Endothelial cell of umbilical vein (primary cell): ENCODE results near the gene SLAIN2. TPM values are rescaled to one million over a fixed set of nuclear protein-coding genes. Genes with fewer than 3 reads are reported as not detected.

ENCODE experiments used
- BruUV-seq: library from RNA; stranded (reverse); fragments of 400-500 nt; replicated peaks from 2 replicates; lab custom pipeline; 2021; lab: Mats Ljungman, UMichigan
- CTCF ChIA-PET: fragments of 300-600, 350-600 bp; sonication (Branson Sonifier 250); formaldehyde crosslinking; loops from one replicate; lab custom pipeline; 2021; ENCODE audit warnings: antibody characterized with exemption, inconsistent platforms; lab: Charles Lee
- POLR2A ChIA-PET: fragments of 300-600, 350-600 bp; sonication (Branson Sonifier 250); formaldehyde crosslinking; loops from one replicate; lab custom pipeline; 2021; ENCODE audit warnings: antibody characterized with exemption, inconsistent platforms; lab: Charles Lee
- DNase-seq: peaks from one replicate; pipeline ENCODE4 v3.0.0-alpha.2; 2011; ENCODE audit warnings: low read depth, low spot score
- FAIRE-seq: peaks from 2 replicates; lab custom pipeline; 2011; peaks lifted over from hg19 to GRCh38; lab: Jason Lieb, UNC
- H2AFZ ChIP-seq: 2 replicates; pipeline ENCODE4 v1.6.0; 2012; ENCODE audit warnings: low read depth, low read length, control low read depth, inconsistent platforms
- H3K27ac ChIP-seq: 2 replicates; pipeline ENCODE4 v1.5.1; 2011; ENCODE audit warnings: low read depth, mild to moderate bottlenecking, control low read depth, low read length, moderate library complexity; ENCODE audit not compliant: insufficient read depth
- H3K27me3 ChIP-seq, 2 experiments: 2 replicates each; pipeline versions ENCODE4 v1.6.0 to v1.6.1; 2011; ENCODE audit warnings: low read length in 2 of 2, mixed read lengths in 1 of 2; ENCODE audit not compliant: control insufficient read depth in 2 of 2, insufficient read depth in 2 of 2
- H3K36me3 ChIP-seq, 2 experiments: 2 replicates in 1 of 2; 3 replicates in 1 of 2; pipeline ENCODE4 v1.5.1; 2011; ENCODE audit warnings: low read length in 2 of 2, mild to moderate bottlenecking in 1 of 2, moderate library complexity in 1 of 2; ENCODE audit not compliant: control insufficient read depth in 2 of 2, insufficient read depth in 2 of 2; ENCODE audit errors: extremely low read depth in 1 of 2
- H3K4me1 ChIP-seq: 3 replicates; pipeline ENCODE4 v1.5.1; 2011; ENCODE audit warnings: mild to moderate bottlenecking, low read length; ENCODE audit not compliant: control insufficient read depth, insufficient read depth; ENCODE audit errors: extremely low read depth
- H3K4me2 ChIP-seq: 2 replicates; pipeline ENCODE4 v1.6.1; 2011; ENCODE audit warnings: low read length, control low read depth, mixed read lengths; ENCODE audit not compliant: insufficient read depth
- H3K4me3 ChIP-seq, 3 experiments: fragments of 200-600 bp in 1 of 3; sonication (generic), shearing (Covaris generic) in 1 of 3; replicated peaks in 1 of 3; 2 replicates each; pipeline ENCODE4 v1.5.1; 2011 to 2016; ENCODE audit warnings: control low read depth in 3 of 3, low read length in 3 of 3, mild to moderate bottlenecking in 2 of 3, inconsistent platforms in 1 of 3, low read depth in 1 of 3, moderate library complexity in 1 of 3; ENCODE audit not compliant: insufficient read depth in 1 of 3
- H3K79me2 ChIP-seq: 2 replicates; pipeline ENCODE4 v1.6.0; 2012; ENCODE audit warnings: low read length, inconsistent platforms; ENCODE audit not compliant: control insufficient read depth, insufficient read depth
- H3K9ac ChIP-seq: replicated peaks from 2 replicates; pipeline ENCODE3; 2011; ENCODE audit warnings: low read length, control low read depth; ENCODE audit not compliant: insufficient read depth; ENCODE audit errors: extremely low read depth
- H3K9me1 ChIP-seq: replicated peaks from 3 replicates; pipeline ENCODE4 v1.6.0; 2011; ENCODE audit warnings: mild to moderate bottlenecking, low read length; ENCODE audit not compliant: control insufficient read depth, insufficient read depth; ENCODE audit errors: extremely low read depth
- H3K9me3 ChIP-seq: replicated peaks from 2 replicates; pipeline ENCODE4 v1.5.1; 2012; ENCODE audit warnings: low read length, inconsistent platforms; ENCODE audit not compliant: control insufficient read depth, insufficient read depth
- H4K20me1 ChIP-seq: replicated peaks from 2 replicates; pipeline ENCODE3; 2011; ENCODE audit warnings: mild to moderate bottlenecking, low read length; ENCODE audit not compliant: control insufficient read depth, insufficient read depth; ENCODE audit errors: extremely low read depth
- CTCF ChIP-seq, 2 donors: IDR thresholded peaks; 1 replicate in 1 of 2; 2 replicates in 1 of 2; pipeline ENCODE4 v1.5.1; 2011; ENCODE audit warnings: low read length in 2 of 2, mild to moderate bottlenecking in 2 of 2, moderate library complexity in 2 of 2, control low read depth in 1 of 2, inconsistent platforms in 1 of 2, low read depth in 1 of 2; ENCODE audit not compliant: insufficient read depth in 1 of 2; ENCODE audit errors: extremely low read depth in 1 of 2
- EZH2 ChIP-seq: IDR thresholded peaks from 2 replicates; pipeline ENCODE4 v1.6.1; 2012; ENCODE audit warnings: borderline replicate concordance, low read depth, mild to moderate bottlenecking, moderate library complexity, low read length, inconsistent platforms; ENCODE audit not compliant: severe bottlenecking
- FOS ChIP-seq: IDR thresholded peaks from 2 replicates; pipeline ENCODE4 v1.6.1; 2011; ENCODE audit warnings: mild to moderate bottlenecking, low read length, moderate library complexity, borderline replicate concordance; ENCODE audit not compliant: insufficient read depth
- GATA2 ChIP-seq: IDR thresholded peaks from 2 replicates; pipeline ENCODE4 v1.7.0; 2011; ENCODE audit warnings: low read depth, mild to moderate bottlenecking, moderate library complexity, mixed read lengths, low read length; ENCODE audit not compliant: insufficient read length, insufficient read depth
- JUN ChIP-seq: IDR thresholded peaks from 2 replicates; pipeline ENCODE4 v1.6.1; 2011; ENCODE audit warnings: borderline replicate concordance, low read depth; ENCODE audit not compliant: insufficient read length, insufficient read depth
- MYC ChIP-seq: IDR thresholded peaks from one replicate; pipeline ENCODE4 v1.6.1; 2011; ENCODE audit warnings: mild to moderate bottlenecking, low read depth, low read length
- POLR2A ChIP-seq: IDR thresholded peaks from 2 replicates; pipeline ENCODE4 v1.6.1; 2012; ENCODE audit warnings: low read depth, mild to moderate bottlenecking, control low read depth, low read length
- POLR2AphosphoS5 ChIP-seq: IDR thresholded peaks from 2 replicates; pipeline ENCODE4 v1.6.1; 2012; ENCODE audit warnings: low read depth, mild to moderate bottlenecking, control low read depth, low read length, moderate library complexity; ENCODE audit not compliant: insufficient read depth
- dilution Hi-C: fragments of 300-500 bp; cut with MboI; formaldehyde crosslinking; loops from one replicate; pipeline ENCODE4 v1.15.0; 2019; ENCODE audit warnings: low sequenced_read_pairs; ENCODE audit not compliant: extremely low pct_ligation_motif_present
- intact Hi-C: fragments of 100-400 bp; cut with micrococcal nuclease; formaldehyde crosslinking; loops from one replicate; pipeline ENCODE4 v1.10.0; 2022
- polyA plus RNA-seq, 4 experiments: library from polyadenylated mRNA; depleted of rRNA in 3 of 4; stranded (reverse) in 3 of 4; unstranded in 1 of 4; fragments of >200 nt; gene quantifications; 2 replicates each; pipeline versions ENCODE4 v1.2.1 to v1.2.3, GENCODE V29; 2011 to 2012; ENCODE audit warnings: missing spikeins in 1 of 4
- total RNA-seq: library from RNA; stranded (reverse); gene quantifications from 2 replicates; pipeline ENCODE4 v1.2.3, GENCODE V29; 2021
- TF ChIP-seq, protein P1 (sequence below): IDR thresholded peaks from 2 replicates; pipeline ENCODE4 v1.6.1; 2011; ENCODE audit not compliant: insufficient read depth, insufficient read length

SLAIN2 gene
- total and polyA plus RNA-seq, 2 donors (not counting 3 experiments of a cell fraction or from before 2014, with no cell fraction given): 27.4 to 49.5 TPM

GRCh38 chr4:48475770-48476169 lies 134.4 kb downstream of the SLAIN2 start:
- POLR2A ChIA-PET: no interaction called here
- Histone ChIP-seq H3K4me3 (no peak overlapping the region), H3K27ac (no peak overlapping the region), H3K79me2 (no peaks in the 10 kb centered on the region), H3K4me2 (no peak overlapping the region), H3K9me1 (no peaks in the 10 kb centered on the region), H2AFZ (no peak overlapping the region), H3K4me1 (no peaks in the 10 kb centered on the region), H3K36me3 (no peaks in the 10 kb centered on the region), H3K9me3 (no peaks in the 10 kb centered on the region), H3K9ac (no peak overlapping the region), H4K20me1 (no peaks in the 10 kb centered on the region), H3K27me3 (peaks cover 5 to 10% of the 10 kb centered on the region in 2 experiments)
- intact Hi-C loops: no loop called here
- TF ChIP-seq, protein P1, sequence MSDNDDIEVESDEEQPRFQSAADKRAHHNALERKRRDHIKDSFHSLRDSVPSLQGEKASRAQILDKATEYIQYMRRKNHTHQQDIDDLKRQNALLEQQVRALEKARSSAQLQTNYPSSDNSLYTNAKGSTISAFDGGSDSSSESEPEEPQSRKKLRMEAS: no peak
- TF ChIP-seq POLR2A (no peak), MYC (no peak), POLR2AphosphoS5 (no peak), JUN (no peak), GATA2 (no peak), CTCF (IDR thresholded peaks at IDR 0.05; ENCODE audit: extremely low read depth in 1 of 2, insufficient read depth in 1 of 2, low read depth in 1 of 2, low read length in 2 of 2) (no peak), EZH2 (no peak), FOS (no peak)
- DNase-seq (no peak), FAIRE-seq (no peak)
- CTCF ChIA-PET: interaction anchor here (0.7 to 1.8 kb wide), 3 partner anchors 9 to 15 kb away, joined by 3 to 6 read pairs (median 4); no protein-coding TSS in a partner anchor
- dilution Hi-C loops: no loop called here
- BruUV-seq: no TSS peak

Other genes with a start within 250 kb of the SLAIN2 start
- gene TXK, start 207.3 kb upstream of the SLAIN2 start, total RNA-seq: 0.58 and 0.97 TPM in 2 replicates
- gene TXK, start 207.3 kb upstream of the SLAIN2 start, polyA plus RNA-seq: 0.26 TPM in 1 of 2 replicates, not detected in the other
- gene TEC, start 71.7 kb upstream of the SLAIN2 start, total RNA-seq: 0.86 and 0.97 TPM in 2 replicates
- gene TEC, start 71.7 kb upstream of the SLAIN2 start, polyA plus RNA-seq: 0.08 and 0.18 TPM in 2 replicates
- gene SLC10A4, start 141.8 kb downstream of the SLAIN2 start, total RNA-seq: 0.18 TPM in 1 of 2 replicates, not detected in the other
- 0.06 and 0.13 TPM in 2 replicates for gene SLC10A4, start 141.8 kb downstream of the SLAIN2 start, polyA plus RNA-seq
- gene ZAR1, start 148.7 kb downstream of the SLAIN2 start, total RNA-seq: not detected in 2 replicates
- gene ZAR1, start 148.7 kb downstream of the SLAIN2 start, polyA plus RNA-seq: not detected in 2 replicates